Fibroblast of lung (primary cell): ENCODE measurements around the gene ZFYVE26. TPM values are rescaled to one million over a fixed set of nuclear protein-coding genes. Genes with fewer than 3 reads are reported as not detected.

Source experiments
- DNase-seq, 2 donors: peaks; one replicate each; pipeline versions ENCODE4 v3.0.0 to v3.0.0-alpha.2; 2010; ENCODE audit warnings: low read depth in 2 of 2
- H2AFZ ChIP-seq: 2 replicates; pipeline ENCODE4 v1.5.1; 2012; ENCODE audit warnings: low read length, control low read depth, inconsistent platforms
- H3K27ac ChIP-seq: 2 replicates; pipeline ENCODE4 v1.5.1; 2011; ENCODE audit warnings: low read length, control low read depth; ENCODE audit not compliant: insufficient read depth
- H3K27me3 ChIP-seq: 2 replicates; pipeline ENCODE4 v1.5.1; 2011; ENCODE audit warnings: mild to moderate bottlenecking, low read length; ENCODE audit not compliant: control insufficient read depth, insufficient read depth
- H3K36me3 ChIP-seq: 2 replicates; pipeline ENCODE4 v1.5.1; 2011; ENCODE audit warnings: low read length; ENCODE audit not compliant: control insufficient read depth, insufficient read depth
- H3K4me1 ChIP-seq: 2 replicates; pipeline ENCODE4 v1.5.1; 2011; ENCODE audit warnings: low read length; ENCODE audit not compliant: control insufficient read depth, insufficient read depth; ENCODE audit errors: extremely low read depth
- H3K4me2 ChIP-seq: 2 replicates; pipeline ENCODE4 v1.5.1; 2011; ENCODE audit warnings: low read length, control low read depth; ENCODE audit not compliant: insufficient read depth; ENCODE audit errors: extremely low read depth
- H3K4me3 ChIP-seq, 4 experiments: fragments of 200-600 bp in 1 of 4; sonication (generic) in 1 of 4; replicated peaks in 1 of 4; 2 replicates each; pipeline ENCODE4 v1.5.1; 2011 to 2016; ENCODE audit warnings: low read length in 4 of 4, low read depth in 3 of 4, mild to moderate bottlenecking in 3 of 4, control low read depth in 2 of 4, inconsistent platforms in 1 of 4, mixed read lengths in 1 of 4; ENCODE audit not compliant: insufficient read depth in 1 of 4; ENCODE audit errors: control extremely low read depth in 1 of 4
- H3K79me2 ChIP-seq: 2 replicates; pipeline ENCODE4 v1.5.1; 2012; ENCODE audit warnings: mild to moderate bottlenecking, low read length, inconsistent platforms; ENCODE audit not compliant: control insufficient read depth, insufficient read depth
- H3K9ac ChIP-seq: 2 replicates; pipeline ENCODE4 v1.5.1; 2011; ENCODE audit warnings: mild to moderate bottlenecking, low read length, control low read depth; ENCODE audit not compliant: insufficient read depth
- H3K9me3 ChIP-seq: 2 replicates; pipeline ENCODE4 v1.5.1; 2012; ENCODE audit warnings: low read depth, low read length; ENCODE audit not compliant: control insufficient read depth, insufficient read depth
- H4K20me1 ChIP-seq: 2 replicates; pipeline ENCODE4 v1.5.1; 2011; ENCODE audit warnings: low read length; ENCODE audit not compliant: control insufficient read depth, insufficient read depth; ENCODE audit errors: extremely low read depth
- EZH2 ChIP-seq: IDR thresholded peaks from 2 replicates; pipeline ENCODE4 v1.5.1; 2012; ENCODE audit warnings: low read length, control low read depth, mild to moderate bottlenecking; ENCODE audit errors: missing control alignments
- polyA plus RNA-seq, 2 donors: library from polyadenylated mRNA; depleted of rRNA in 1 of 2; stranded (reverse) in 1 of 2; unstranded in 1 of 2; fragments of >200 nt; gene quantifications; 2 replicates each; pipeline ENCODE4 v1.2.1, GENCODE V29; 2011 to 2012; ENCODE audit warnings: missing spikeins in 1 of 2
- total RNA-seq: library from RNA; depleted of rRNA; stranded (reverse); fragments of >200 nt; gene quantifications from 2 replicates; pipeline ENCODE4 v1.2.1, GENCODE V29; 2014
- TF ChIP-seq, protein P1 (sequence below), 2 donors: IDR thresholded peaks in 1 of 2; conservative IDR thresholded peaks in 1 of 2; 1 replicate in 1 of 2; 2 replicates in 1 of 2; pipeline ENCODE4 v1.5.1; 2011 to 2012; ENCODE audit warnings: low read length in 2 of 2, control low read depth in 1 of 2, inconsistent platforms in 1 of 2, low read depth in 1 of 2, mild to moderate bottlenecking in 1 of 2

ZFYVE26 gene
- total and polyA plus RNA-seq, 2 donors (not counting 1 experiment from before 2014, with no cell fraction given): 8.4 to 18.7 TPM

DNA sequence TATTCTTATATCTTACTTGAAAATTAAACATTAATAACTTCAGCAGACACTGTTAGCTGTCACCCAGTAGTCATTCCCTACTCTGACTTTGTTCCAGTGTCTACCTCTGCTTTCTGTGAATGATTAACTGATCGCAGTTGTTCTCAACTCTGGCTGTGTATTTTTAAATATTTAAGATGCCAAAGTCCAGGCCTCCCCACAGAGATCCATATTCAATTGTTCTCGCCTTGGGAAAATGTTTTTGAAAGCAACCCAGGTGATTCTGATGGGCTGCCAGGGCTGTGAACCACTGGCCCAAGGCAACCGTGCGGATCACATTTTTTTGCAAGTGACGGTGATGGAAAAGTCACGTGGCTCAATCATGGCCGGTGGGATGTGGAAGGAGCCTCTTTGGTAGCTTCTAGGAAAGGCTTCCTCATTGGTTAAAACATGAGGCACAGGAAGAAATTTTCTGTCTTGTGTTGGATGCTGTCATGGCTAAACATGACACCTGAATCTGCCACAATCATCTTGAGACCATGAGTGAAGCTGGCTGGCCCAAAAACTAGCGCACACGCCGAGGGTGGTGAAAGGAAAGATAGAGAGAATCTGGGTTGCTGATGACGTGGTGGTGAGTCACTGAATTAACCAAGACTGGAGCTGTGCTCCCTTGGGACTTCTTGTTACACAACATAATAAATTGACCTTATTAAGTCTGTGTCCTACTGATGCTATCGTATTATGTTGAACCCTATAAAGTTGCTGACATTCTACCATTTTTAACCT, 77.5 kb downstream of the ZFYVE26 start:
- Histone ChIP-seq H3K27ac (no peak overlapping the region), H2AFZ (no peak overlapping the region)

DNA sequence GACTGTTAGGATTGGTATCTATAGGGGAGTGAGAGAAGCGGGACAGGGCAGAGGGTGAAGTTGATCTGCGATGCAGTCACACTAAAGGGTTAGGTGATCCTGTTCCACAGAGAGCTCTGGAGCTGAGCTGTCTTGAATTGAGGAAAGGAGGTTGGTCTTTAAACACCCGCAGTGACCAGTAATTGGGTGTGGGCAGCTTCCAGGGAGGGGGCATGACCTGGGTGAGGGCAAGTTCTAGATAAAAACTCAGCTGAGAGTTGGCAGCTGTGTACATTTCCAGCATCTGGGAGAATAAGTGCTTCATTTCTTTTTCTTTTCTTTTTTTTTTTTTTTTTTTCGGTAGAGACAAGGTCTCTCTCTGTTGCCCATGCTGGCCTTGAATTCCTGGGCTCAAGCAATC, 79.6 kb downstream of the ZFYVE26 start:
- TF ChIP-seq EZH2: no peak
- TF ChIP-seq, protein P1, sequence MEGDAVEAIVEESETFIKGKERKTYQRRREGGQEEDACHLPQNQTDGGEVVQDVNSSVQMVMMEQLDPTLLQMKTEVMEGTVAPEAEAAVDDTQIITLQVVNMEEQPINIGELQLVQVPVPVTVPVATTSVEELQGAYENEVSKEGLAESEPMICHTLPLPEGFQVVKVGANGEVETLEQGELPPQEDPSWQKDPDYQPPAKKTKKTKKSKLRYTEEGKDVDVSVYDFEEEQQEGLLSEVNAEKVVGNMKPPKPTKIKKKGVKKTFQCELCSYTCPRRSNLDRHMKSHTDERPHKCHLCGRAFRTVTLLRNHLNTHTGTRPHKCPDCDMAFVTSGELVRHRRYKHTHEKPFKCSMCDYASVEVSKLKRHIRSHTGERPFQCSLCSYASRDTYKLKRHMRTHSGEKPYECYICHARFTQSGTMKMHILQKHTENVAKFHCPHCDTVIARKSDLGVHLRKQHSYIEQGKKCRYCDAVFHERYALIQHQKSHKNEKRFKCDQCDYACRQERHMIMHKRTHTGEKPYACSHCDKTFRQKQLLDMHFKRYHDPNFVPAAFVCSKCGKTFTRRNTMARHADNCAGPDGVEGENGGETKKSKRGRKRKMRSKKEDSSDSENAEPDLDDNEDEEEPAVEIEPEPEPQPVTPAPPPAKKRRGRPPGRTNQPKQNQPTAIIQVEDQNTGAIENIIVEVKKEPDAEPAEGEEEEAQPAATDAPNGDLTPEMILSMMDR (conservative IDR thresholded peaks at IDR 0.05 in 1 of 2, IDR thresholded peaks at IDR 0.05 in 1 of 2; ENCODE audit: low read depth in 1 of 2, low read length in 2 of 2): no peak

More for the DNA sequence above, 77.5 kb downstream of the ZFYVE26 start:
- Histone ChIP-seq H3K4me1 (no peaks in the 10 kb centered on the region), H3K4me2 (no peak overlapping the region), H3K4me3 (no peak overlapping the region), H3K79me2 (no peaks in the 10 kb centered on the region), H4K20me1 (no peaks in the 10 kb centered on the region), H3K9ac (no peak overlapping the region), H3K27me3 (peaks cover under 1% of the 10 kb centered on the region), H3K9me3 (no peaks in the 10 kb centered on the region), H3K36me3 (no peaks in the 10 kb centered on the region)
- no peak for TF ChIP-seq EZH2
- DNase-seq: peak; percentile 86 to 97

DNA sequence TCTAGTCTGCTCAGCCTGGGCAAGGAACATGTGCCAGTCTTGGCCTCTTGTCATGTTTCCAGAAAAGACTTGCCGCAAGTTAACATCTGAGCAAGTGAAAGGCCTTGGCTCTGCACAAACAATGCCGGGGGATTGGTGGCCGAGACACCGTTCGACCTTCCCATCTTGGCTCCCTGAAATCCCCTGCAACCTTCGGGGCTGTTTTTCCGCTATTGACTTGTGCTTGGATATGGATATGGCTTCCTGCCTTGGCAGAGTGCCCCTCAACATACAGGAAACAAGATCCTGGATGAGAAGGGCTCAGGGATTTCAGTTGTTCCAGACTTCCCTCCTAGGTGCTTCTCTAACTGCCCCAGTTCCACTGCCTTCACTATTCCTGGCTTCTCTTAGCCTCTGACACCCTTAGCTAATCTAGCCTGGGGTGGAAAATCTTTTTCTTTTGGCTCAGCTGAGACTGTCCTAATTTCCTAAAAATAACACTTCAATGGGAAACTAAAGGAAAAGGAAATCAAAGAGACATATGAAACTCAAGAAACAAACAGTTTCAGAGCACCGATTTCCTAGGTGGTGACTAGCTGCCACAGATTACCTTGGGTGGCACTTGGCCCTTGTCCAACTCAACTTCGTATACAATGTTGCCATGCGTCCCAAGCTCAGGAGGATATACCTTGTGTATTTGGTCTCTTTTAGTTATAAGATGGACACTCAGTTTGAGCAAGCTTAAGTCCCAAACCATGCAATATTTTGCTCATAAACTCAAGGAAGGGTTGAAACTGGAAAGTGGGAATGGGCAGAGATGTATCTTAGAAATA, 80.8 kb downstream of the ZFYVE26 start:
- Histone ChIP-seq H3K27me3 (peaks cover 2% of the 10 kb centered on the region), H4K20me1 (no peaks in the 10 kb centered on the region), H3K4me3 (no peak overlapping the region), H2AFZ (no peak overlapping the region), H3K79me2 (no peaks in the 10 kb centered on the region), H3K9ac (no peak overlapping the region), H3K4me1 (no peaks in the 10 kb centered on the region), H3K27ac (no peak overlapping the region), H3K4me2 (no peak overlapping the region), H3K9me3 (no peaks in the 10 kb centered on the region), H3K36me3 (no peaks in the 10 kb centered on the region)
- no peak for DNase-seq
- TF ChIP-seq, protein P1 (conservative IDR thresholded peaks at IDR 0.05 in 1 of 2, IDR thresholded peaks at IDR 0.05 in 1 of 2; ENCODE audit: low read depth in 1 of 2, low read length in 2 of 2): no peak
- no peak for TF ChIP-seq EZH2

More for the DNA sequence above, 79.6 kb downstream of the ZFYVE26 start:
- Histone ChIP-seq H2AFZ (no peak overlapping the region), H3K27ac (no peak overlapping the region), H3K36me3 (no peaks in the 10 kb centered on the region), H4K20me1 (no peaks in the 10 kb centered on the region), H3K4me2 (no peak overlapping the region), H3K9ac (no peak overlapping the region), H3K9me3 (no peaks in the 10 kb centered on the region), H3K79me2 (no peaks in the 10 kb centered on the region), H3K27me3 (peaks cover 2% of the 10 kb centered on the region), H3K4me1 (no peaks in the 10 kb centered on the region), H3K4me3 (no peak overlapping the region)
- no peak for DNase-seq
